Fibroblast of villous mesenchyme (primary cell): Measurements from ENCODE around the gene FBXO42. TPM values are rescaled to one million over a fixed set of nuclear protein-coding genes. Genes with fewer than 3 reads are reported as not detected.
"Not testable (repeated sequence)": the region's sequence is repeated elsewhere in the genome, so short reads cannot be mapped to it uniquely, and the experiment has no call there.

Experiments used
- DNase-seq: peaks from one replicate; pipeline ENCODE4 v3.0.0-alpha.2; 2010; ENCODE audit warnings: low read depth
- H3K4me3 ChIP-seq: 2 replicates; pipeline ENCODE4 v1.5.1; 2011; ENCODE audit warnings: low read depth, mild to moderate bottlenecking, low read length
- CTCF ChIP-seq: IDR thresholded peaks from 2 replicates; pipeline ENCODE4 v1.5.1; 2012; ENCODE audit warnings: low read depth, mild to moderate bottlenecking, low read length; ENCODE audit not compliant: insufficient read depth
- total RNA-seq: library from RNA; depleted of rRNA; stranded (reverse); fragments of >200 nt; gene quantifications from 2 replicates; pipeline ENCODE4 v1.2.3, GENCODE V29; 2012

Gene FBXO42
- total RNA-seq, 1 donor = 16.0 TPM

- H3K4me3 ChIP-seq = peak overlapping the region; percentile 43
- peak; percentile 46 for DNase-seq
- no peak for TF ChIP-seq CTCF
These were observed 125.6 kb downstream of the FBXO42 start for GRCh38 chr1:16226490-16227179.

- DNase-seq = no peak
- TF ChIP-seq CTCF = no peak
These were observed 126.2 kb downstream of the FBXO42 start for GRCh38 chr1:16226129-16226489.

GRCh38 chr1:16224472-16224871, 127.8 kb downstream of the FBXO42 start:
- H3K4me3 ChIP-seq = no peak overlapping the region
- no peak for TF ChIP-seq CTCF
- DNase-seq = no peak

More at GRCh38 chr1:16226129-16226489, 126.2 kb downstream of the FBXO42 start:
- H3K4me3 ChIP-seq = no peak overlapping the region

- not testable (repeated sequence) for H3K4me3 ChIP-seq, DNase-seq
These were observed 129.6 kb downstream of the FBXO42 start for GRCh38 chr1:16222716-16223115.

- TF ChIP-seq CTCF = no peak
- DNase-seq = no peak
- no peak overlapping the region for H3K4me3 ChIP-seq
These were observed 130.8 kb downstream of the FBXO42 start for GRCh38 chr1:16221499-16221898.

- TF ChIP-seq CTCF = no peak
- DNase-seq = no peak
- no peak overlapping the region for H3K4me3 ChIP-seq
These were observed 132.2 kb downstream of the FBXO42 start for GRCh38 chr1:16219968-16220500.

GRCh38 chr1:16218674-16219071, 133.6 kb downstream of the FBXO42 start:
- no peak for TF ChIP-seq CTCF
- H3K4me3 ChIP-seq = no peak overlapping the region
- DNase-seq = no peak
